ENCODE measurements around the gene PLEKHS1.
"Not testable (repeated sequence)": the region's sequence is repeated elsewhere in the genome, so short reads cannot be mapped to it uniquely, and the experiment has no call there.

PLEKHS1 gene

GRCh38 chr10:113764582-113764981 is 13.1 kb downstream of the PLEKHS1 start:
- TF ChIP-seq, protein P1, sequence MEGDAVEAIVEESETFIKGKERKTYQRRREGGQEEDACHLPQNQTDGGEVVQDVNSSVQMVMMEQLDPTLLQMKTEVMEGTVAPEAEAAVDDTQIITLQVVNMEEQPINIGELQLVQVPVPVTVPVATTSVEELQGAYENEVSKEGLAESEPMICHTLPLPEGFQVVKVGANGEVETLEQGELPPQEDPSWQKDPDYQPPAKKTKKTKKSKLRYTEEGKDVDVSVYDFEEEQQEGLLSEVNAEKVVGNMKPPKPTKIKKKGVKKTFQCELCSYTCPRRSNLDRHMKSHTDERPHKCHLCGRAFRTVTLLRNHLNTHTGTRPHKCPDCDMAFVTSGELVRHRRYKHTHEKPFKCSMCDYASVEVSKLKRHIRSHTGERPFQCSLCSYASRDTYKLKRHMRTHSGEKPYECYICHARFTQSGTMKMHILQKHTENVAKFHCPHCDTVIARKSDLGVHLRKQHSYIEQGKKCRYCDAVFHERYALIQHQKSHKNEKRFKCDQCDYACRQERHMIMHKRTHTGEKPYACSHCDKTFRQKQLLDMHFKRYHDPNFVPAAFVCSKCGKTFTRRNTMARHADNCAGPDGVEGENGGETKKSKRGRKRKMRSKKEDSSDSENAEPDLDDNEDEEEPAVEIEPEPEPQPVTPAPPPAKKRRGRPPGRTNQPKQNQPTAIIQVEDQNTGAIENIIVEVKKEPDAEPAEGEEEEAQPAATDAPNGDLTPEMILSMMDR (IDR thresholded peaks at IDR 0.05; ENCODE audit: low read depth, low read length), result no peak
- DNase-seq, result no peak
- peaks cover 8% of the 10 kb centered on the region for H3K27me3 ChIP-seq (ENCODE audit: insufficient read depth, low read depth, severe bottlenecking)
- H3K36me3 ChIP-seq, result no peaks in the 10 kb centered on the region
- no peaks in the 10 kb centered on the region for H3K9me3 ChIP-seq (ENCODE audit: severe bottlenecking)
- no peak overlapping the region for H3K27ac ChIP-seq
- H3K4me3 ChIP-seq (ENCODE audit: low read depth, low read length), result no peak overlapping the region

GRCh38 chr10:113765910-113766309 is 14.4 kb downstream of the PLEKHS1 start:
- DNase-seq, result no peak
- no peaks in the 10 kb centered on the region for H3K9me3 ChIP-seq (ENCODE audit: severe bottlenecking)
- peaks cover 13% of the 10 kb centered on the region for H3K27me3 ChIP-seq (ENCODE audit: insufficient read depth, low read depth, severe bottlenecking)
- no peak overlapping the region for H3K27ac ChIP-seq
- H3K36me3 ChIP-seq, result no peaks in the 10 kb centered on the region
- TF ChIP-seq, protein P1 (IDR thresholded peaks at IDR 0.05; ENCODE audit: low read depth, low read length), result no peak
- no peak overlapping the region for H3K4me3 ChIP-seq (ENCODE audit: low read depth, low read length)

DNA sequence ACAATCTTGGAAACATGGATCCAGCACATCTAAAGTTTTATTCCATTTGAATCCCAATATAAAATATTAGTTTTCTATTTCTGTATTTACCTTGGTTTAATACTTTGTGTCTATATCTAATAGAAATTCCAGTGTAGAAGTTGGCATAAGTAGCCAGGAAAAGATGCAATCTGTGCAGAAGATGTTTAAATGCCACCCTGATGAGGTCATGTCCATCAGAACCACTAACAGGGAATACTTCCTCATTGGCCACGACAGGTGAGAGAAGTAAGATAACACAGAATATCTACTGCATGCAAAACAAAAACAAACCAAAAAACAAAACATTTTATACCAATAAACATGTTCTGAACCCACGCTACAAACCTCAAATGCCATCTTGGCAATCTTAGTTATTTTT is 15.7 kb downstream of the PLEKHS1 start:
- Histone ChIP-seq H3K36me3 (no peaks in the 10 kb centered on the region), H3K9me3 (ENCODE audit: severe bottlenecking) (no peaks in the 10 kb centered on the region), H3K27me3 (ENCODE audit: insufficient read depth, low read depth, severe bottlenecking) (peaks cover 16% of the 10 kb centered on the region), H3K4me3 (ENCODE audit: low read depth, low read length) (no peak overlapping the region), H3K27ac (no peak overlapping the region)
- no peak for DNase-seq
- TF ChIP-seq, protein P1 (IDR thresholded peaks at IDR 0.05; ENCODE audit: low read depth, low read length), result no peak

- H3K27me3 ChIP-seq (ENCODE audit: insufficient read depth, low read depth, severe bottlenecking), result peaks cover 18% of the 10 kb centered on the region
Observed at GRCh38 chr10:113770346-113770745, 18.9 kb downstream of the PLEKHS1 start.

GRCh38 chr10:113771131-113771530 is 19.6 kb downstream of the PLEKHS1 start:
- H3K9me3 ChIP-seq (ENCODE audit: severe bottlenecking); H3K27ac ChIP-seq; H3K36me3 ChIP-seq; DNase-seq; H3K4me3 ChIP-seq (ENCODE audit: low read depth, low read length): not testable (repeated sequence)
- H3K27me3 ChIP-seq (ENCODE audit: insufficient read depth, low read depth, severe bottlenecking), result peaks cover 18% of the 10 kb centered on the region

More at GRCh38 chr10:113770346-113770745, 18.9 kb downstream of the PLEKHS1 start:
- DNase-seq, result no peak
- TF ChIP-seq, protein P1 (IDR thresholded peaks at IDR 0.05; ENCODE audit: low read depth, low read length), result no peak
- no peaks in the 10 kb centered on the region for H3K36me3 ChIP-seq
- H3K27ac ChIP-seq, result no peak overlapping the region
- H3K9me3 ChIP-seq (ENCODE audit: severe bottlenecking), result no peaks in the 10 kb centered on the region
- H3K4me3 ChIP-seq (ENCODE audit: low read depth, low read length), result no peak overlapping the region

DNA sequence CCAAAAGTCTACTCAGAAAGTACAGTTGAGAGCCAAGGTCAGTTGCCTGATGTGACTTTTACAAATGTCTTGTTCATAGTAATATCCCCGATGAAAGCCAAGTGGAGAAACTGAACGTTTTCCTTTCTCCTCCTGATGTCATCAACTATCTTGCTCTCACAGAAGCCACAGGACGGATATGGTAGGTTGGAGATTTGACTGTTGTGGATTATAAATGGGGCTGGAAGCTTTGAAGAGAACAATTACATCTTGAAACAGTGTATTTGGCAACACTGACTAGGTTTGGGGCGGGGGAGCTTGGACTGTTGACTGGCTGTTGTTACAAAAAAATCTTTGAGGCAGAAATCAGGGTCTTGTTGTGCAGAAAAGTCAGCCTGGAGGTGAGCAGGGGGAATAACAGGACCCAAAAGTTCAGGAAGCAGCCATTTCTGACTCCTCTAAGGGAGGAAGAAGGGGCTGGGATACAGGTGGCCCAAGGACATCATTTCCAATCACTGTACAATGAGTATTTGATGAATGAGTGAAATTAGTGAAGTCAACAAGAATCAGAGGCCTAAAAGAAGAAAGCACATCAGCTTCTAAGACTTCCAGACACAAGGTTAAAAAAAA is 24.3 kb downstream of the PLEKHS1 start:
- Histone ChIP-seq H3K27ac (no peak overlapping the region), H3K9me3 (ENCODE audit: severe bottlenecking) (no peaks in the 10 kb centered on the region), H3K36me3 (no peaks in the 10 kb centered on the region), H3K4me3 (ENCODE audit: low read depth, low read length) (no peak overlapping the region), H3K27me3 (ENCODE audit: insufficient read depth, low read depth, severe bottlenecking) (peaks cover 11% of the 10 kb centered on the region)
- DNase-seq, result no peak
- TF ChIP-seq, protein P1 (IDR thresholded peaks at IDR 0.05; ENCODE audit: low read depth, low read length), result no peak

Data from WERI-Rb-1 (cell line).